Skeletal muscle cell (primary cell): ENCODE measurements around the gene SORCS2.
A peak's percentile ranks its signal among the peaks of the same experiment; 100 is the strongest.

Experiments used
- DNase-seq: peaks from one replicate; pipeline ENCODE4 v3.0.0-alpha.2; 2010; ENCODE audit warnings: low read depth
- H3K4me3 ChIP-seq: 2 replicates; pipeline ENCODE4 v1.5.1; 2011; ENCODE audit warnings: low read depth, mild to moderate bottlenecking, control low read depth, low read length, moderate library complexity

SORCS2 gene

DNA sequence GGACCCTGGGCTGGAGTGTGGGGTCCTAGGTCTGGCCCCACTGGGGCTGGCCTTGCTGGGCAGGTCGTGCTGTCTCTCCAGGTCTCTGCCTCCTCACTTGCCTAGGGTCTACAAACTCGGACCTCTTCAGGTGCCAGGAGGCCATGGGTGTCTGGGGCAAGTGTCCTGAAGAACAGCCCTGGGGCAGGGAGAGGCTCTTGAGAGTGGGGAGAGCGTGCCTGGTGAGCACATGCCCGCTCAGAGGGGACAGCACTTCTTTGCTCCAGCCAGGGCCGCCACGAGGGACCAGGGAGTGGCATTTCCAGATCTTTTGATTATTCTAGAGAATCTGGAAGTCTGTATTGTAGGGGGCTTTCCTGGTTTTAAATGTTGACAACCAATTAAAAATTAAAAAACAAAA is 63.7 kb downstream of the SORCS2 start:
- DNase-seq = no peak
- H3K4me3 ChIP-seq = no peak overlapping the region

DNA sequence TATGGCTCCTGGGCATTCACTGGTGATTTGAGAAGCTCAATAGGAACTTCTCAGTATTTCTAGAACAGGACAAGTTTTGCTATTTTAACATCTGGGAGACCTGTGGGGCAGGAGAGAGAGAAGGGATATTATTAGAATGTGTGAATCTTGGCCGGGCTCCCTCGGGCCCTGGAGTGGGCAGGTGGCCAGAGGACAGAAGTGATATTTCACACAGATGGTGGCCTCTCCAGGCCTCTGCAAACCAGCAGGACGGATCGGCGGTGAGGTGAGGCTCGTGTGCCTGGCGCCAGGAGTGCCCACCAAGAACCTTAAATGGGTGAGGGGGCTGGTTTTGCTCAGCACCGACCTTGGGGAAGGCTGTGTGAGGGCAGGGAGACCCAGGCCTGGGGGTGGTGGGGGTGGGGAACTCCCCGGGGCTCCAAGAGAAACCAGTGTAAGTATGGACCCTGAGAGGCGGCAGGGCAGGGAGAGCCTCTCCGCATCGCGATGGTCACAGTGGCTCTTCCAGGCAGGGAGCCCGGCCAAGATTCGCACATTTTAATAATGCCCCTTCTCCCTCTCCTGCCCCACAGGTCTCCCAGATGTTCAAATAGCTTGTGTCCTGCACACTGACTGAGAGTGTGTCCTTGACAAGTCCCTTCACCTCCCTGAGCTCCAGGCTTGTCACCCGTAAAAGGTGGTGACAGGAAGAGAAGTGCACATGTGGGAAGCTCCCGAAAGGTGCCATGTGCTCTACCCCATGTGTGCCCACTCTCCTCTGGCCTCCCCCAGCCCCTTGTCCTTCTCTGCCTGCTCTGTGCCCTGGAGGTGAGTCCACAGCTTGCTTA is 64.9 kb downstream of the SORCS2 start:
- DNase-seq = no peak
- no peak overlapping the region for H3K4me3 ChIP-seq

DNA sequence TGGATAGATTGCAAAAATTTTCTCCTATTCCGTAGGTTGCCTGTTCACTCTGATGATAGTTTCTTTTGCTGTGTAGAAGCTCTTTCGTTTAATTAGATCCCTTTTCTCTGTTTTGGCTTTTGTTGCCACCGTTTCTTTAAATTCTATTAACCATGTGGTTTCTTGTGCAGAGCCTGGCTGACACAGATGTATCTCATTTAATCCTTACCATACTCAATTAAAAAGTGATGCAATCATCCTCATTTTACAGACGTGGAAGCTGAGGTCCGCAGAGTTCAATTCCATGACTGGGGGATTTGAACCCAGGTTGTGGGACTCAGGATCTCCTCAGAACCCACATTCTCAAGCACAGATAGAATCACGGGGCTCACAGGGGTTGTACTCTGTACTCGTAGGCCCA is 66.7 kb downstream of the SORCS2 start:
- DNase-seq = no peak
- H3K4me3 ChIP-seq = no peak overlapping the region

DNA sequence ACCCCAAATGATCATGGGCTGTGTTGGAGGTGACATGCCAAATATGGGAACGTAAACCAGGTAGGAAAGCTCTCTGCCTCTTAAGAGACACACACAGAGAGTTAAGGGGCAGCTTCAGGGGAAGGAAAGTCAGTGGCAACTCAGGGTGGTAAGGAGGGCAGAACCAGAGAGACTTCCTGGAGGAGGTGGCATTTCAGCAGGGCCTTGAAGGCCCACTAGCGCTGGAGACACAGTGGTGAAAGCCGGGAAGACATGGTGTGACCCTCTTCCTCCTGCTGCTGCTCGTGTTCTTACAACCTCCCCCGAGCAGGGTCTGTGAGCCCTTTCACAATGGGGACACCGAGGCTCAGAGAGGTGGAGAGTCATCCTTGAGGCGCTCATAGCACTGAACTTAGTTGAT is 68.2 kb downstream of the SORCS2 start:
- no peak overlapping the region for H3K4me3 ChIP-seq
- DNase-seq = no peak

DNA sequence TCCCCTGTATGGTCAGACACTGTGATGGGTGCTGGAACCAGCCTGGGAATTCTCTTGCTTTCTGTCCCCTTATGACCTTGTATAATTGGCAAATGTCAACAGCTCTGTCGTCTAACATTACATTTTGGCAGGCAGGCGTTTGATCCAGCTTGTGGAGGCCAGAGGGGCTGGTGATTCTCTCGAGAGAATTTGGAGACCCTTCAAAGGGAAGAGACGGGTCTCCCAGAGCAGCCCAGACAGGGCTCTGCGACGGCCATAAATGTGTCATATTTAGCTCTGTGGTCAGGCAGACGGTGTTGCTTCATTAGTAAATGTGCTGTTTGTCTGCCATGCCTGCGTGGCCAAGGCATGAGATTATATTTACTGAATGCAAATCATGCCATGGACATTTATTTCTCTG is 68.7 kb downstream of the SORCS2 start:
- no peak overlapping the region for H3K4me3 ChIP-seq
- no peak for DNase-seq

DNA sequence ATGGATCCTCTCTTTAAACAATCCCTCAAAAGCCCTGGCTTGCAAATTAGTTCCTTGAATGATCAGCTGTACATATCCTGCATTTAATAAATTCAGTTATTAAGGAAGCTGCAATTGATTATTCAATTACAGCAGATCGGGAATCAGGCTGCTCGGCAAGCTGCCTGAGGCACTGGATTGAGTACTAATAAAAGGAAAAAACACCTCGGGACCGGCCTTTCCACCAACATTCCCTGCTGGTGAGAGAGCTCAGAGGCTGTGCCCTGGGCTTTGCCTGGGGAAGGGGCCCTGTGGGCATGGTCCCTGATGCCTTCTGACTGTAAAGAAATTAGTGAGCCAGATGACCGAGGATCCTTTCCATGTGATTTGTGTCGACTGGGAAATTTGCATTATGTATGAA is 69.2 kb downstream of the SORCS2 start:
- H3K4me3 ChIP-seq = no peak overlapping the region
- no peak for DNase-seq

DNA sequence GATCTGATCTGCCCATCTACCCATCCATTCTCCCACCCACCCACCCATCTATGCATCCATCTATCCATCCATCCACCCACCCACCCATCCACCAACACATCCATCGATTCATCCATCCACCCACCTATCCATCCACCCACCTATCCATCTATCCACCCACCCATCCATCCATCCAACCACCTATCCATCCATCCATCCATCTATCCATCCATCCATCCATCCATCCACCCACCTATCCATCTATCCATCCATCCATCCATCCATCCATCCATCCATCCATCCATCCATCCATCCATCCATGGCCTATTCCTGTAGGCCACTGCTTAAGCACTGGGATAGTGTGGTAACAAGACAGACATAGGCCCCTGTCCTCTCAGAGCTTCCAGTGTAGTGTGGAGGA is 69.8 kb downstream of the SORCS2 start:
- DNase-seq = no peak
- no peak overlapping the region for H3K4me3 ChIP-seq

DNA sequence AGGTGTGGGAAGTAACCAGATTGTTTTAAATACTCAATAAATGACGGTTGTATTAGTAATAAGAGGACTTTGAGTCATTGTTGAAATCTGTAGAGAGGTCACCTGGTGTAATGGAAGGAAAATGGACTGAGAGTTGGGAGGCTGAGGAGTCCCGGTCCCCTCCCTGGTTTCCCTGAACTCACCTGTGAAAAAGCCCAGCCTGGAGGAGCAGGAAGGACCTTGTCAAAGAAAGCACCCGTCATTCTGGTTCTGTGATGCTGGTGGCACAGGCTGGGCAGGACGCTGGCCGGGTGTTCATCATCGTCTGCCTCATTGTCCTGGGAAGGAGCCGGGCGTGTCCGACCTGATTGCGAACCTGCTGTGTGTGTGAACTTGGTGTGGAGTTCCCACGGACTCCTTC is 70.8 kb downstream of the SORCS2 start:
- H3K4me3 ChIP-seq = no peak overlapping the region
- DNase-seq = no peak

DNA sequence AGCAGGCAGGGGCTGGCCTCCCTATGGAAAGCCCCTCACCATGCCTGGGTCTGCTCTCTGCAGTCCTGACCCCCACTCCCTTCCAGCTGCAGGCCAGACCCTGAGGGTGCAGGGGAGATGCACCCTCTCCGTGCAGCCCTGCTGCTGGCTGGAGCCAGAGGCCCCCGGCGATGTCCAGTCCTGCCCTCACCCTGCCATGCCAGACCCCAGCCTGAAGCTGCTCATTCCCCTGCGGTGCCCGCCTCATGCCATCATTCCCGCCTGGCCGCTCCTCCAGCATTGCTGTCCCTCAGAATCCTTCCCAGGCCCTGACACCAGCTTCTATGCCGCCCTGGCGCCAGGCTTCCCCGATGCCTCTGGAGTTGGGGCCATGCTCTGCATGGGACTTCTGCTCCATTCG is 72.4 kb downstream of the SORCS2 start:
- no peak overlapping the region for H3K4me3 ChIP-seq
- DNase-seq = no peak

DNA sequence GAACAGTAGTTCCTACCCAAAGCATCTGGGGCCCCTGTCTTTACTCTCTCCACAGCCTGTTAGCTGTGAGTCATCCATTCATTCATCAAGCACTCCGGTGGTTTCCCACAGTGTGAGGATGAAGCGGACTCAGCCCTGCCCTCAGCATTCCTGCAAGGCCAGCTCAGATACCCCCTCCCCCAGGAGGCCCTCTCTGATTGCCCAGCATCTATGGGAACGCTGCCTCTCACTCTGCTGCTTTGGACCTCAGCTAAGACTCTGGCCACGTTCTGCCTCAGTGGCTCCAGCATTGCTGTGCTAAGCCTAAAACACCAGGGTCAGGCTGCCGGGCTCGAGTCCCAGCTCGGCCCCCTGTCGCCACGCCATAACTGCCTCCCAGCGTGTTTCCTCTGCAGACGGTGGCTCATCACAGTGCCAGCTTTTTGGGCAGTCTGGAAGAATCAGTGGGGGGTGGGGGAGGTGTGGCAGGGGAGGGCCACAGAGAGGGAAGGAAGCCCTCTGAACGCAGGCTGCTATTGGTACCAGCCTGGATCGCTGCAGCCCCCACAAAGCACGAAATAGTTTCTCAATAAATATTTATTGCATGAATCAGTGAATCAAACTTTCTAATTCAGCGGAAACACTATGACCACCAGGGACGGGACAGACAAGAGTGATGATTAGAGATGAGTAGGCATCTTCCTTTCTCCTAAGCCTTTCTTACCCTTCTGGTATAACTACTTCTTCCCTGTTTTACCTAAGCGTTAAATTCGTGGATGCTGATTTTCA is 74.4 kb downstream of the SORCS2 start:
- peak; percentile 60 for DNase-seq
- H3K4me3 ChIP-seq = no peak overlapping the region

DNA sequence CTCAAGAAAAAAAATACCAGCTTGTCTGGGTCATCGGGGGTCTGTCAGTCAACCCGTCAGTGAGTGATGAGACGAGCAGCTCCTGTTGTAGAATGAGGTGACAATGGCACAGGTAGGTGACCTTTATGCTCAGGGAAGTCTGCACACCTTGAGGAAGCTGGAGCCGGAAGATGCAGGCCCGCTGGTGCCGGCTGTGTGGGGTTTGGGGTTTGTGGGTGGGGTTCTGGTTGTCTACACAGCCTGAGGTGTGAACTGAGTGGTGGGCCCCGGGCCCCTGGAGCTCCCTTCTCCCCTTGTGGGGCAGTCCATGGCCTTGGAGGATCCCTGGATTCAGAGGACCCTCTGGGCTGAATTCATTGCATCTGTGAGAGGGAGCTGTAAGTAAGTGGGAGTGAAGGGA is 75.5 kb downstream of the SORCS2 start:
- DNase-seq = no peak

DNA sequence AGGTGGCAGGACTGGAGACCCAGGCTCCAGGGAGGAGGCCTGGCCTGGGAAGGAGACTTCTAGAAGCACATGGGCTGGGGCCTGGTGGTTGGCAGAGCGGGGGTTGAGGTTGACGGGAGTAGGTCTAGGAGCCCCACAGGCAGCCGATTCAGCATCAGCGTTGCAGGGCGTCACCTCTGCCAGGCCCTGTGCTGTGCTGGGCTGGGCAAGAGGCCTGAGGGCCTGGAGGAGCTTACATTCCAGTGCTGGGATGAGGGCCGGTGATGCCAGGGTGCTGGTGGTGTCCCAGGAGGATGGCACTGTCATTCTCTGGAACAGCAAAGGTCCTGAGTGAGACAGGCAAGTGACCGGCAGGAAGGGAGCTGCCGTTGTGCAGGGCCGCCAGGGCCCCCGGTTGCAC is 76.6 kb downstream of the SORCS2 start:
- no peak for DNase-seq
- H3K4me3 ChIP-seq = no peak overlapping the region

More for the DNA sequence above, 75.5 kb downstream of the SORCS2 start:
- no peak overlapping the region for H3K4me3 ChIP-seq

DNA sequence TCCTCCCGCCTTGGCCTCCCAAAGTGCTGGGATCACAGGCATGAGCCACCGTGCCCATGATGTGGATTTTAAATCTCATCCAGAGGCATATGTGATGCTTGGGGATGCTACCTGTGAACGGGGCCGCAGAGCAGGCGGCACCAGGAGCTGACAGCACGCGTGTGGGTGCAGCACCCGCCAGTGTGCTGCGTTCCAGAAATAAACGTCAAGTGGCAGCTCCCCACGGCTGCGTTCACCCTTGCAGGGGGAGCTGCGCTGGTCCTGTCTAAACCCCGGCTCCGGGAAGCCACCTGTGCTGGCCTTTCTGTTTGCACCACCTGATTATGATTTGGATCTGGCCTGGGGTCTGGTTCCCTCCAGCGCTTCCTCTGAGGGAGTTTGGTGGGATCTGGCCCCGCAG is 77.8 kb downstream of the SORCS2 start:
- DNase-seq = no peak
- no peak overlapping the region for H3K4me3 ChIP-seq

DNA sequence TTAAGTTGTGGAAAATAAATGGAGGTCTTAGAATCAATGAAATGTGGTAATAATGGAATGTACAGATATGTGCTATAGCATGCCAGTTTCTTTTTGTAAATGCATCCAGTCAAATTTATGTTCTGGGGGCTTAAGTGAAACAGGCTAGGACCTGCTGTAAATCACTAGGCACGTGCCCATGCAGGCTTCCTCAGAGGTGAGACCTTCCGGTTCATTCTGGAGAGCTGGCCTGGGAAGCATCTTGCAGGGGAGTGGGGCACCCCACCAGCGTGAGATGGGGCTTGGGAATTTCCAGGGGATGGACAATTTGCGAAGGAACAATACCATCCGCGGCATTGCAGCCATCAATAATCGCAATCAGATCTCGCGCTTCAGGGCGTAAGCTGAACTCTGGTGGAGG is 80.1 kb downstream of the SORCS2 start:
- H3K4me3 ChIP-seq = no peak overlapping the region
- DNase-seq = no peak

DNA sequence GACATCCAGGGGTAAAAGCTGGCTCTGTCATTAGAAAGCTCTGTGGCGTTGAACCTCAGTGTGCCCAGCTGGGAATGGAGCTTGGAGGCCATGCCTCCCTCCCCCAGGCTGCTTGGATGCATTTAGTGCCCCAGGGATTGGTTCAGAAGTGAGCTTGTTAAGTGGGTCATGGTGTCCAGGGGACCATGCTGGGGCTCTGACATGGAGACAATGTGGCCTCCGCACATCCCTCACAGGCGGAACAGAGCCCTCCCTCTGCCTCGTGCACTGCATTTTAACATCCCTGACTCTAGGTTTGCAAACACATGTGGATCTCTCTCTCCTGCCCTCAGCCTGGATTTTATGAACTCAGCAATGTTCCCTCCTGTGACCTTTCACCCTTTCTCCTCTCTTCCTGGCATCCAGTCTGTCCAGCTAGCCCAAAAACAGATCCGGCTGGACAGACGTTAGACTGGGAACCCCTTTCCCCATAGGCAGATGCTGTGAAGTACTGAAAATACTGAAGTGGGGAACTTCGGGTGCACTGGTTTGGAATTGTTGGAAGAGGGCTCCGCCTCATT is 81.5 kb downstream of the SORCS2 start:
- no peak for DNase-seq
- no peak overlapping the region for H3K4me3 ChIP-seq

DNA sequence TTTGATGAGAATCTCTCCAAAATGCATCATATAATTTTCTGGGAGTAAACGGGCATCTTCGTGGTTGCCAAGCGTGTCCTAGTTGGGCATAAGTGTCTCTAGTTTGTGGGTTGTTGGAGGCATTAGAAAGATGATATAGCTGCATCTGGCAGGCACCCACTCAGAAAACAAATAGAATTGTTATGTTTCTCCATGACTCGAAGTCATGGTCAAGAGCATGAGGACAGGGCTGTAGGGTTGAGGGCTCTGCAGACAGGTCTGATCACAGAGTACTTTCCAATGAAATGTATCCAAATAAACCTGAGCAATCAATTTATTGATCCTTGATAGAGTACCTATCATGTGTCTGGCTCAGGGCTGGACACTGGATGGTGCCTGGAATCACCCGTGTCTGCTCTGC is 82.7 kb downstream of the SORCS2 start:
- DNase-seq = no peak
- no peak overlapping the region for H3K4me3 ChIP-seq

DNA sequence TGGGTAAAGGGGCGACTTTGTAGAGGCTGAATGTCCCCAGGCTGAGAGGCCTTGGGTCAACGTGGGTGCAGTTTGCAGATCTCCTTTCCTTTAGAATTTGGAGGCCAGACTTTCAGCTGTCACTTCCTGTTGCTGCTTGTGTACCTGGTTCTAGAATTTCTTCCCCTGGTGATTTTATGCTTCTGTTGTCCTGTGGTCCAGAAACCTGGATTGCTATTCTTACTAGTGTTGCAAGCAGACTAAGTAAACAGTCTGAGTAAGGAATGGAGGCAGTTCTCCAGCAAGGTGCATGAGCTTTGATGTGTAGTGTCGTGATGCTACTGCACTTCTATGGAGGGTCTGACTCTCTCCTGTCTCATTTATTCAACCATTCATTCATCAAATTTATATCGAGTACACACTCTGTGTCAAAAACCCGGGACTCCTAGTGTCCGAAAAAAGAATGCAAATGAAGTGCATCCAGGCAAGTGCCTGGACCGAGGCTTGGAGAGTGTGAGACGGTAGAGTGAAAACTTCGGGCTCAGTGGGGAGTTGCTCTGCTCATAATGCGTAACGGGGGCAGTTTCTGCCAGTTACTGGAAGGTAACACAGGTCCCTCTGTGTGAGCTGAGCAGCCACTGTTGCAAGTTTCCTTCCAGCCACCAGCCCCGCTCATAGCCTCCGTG is 83.3 kb downstream of the SORCS2 start:
- no peak overlapping the region for H3K4me3 ChIP-seq
- no peak for DNase-seq

DNA sequence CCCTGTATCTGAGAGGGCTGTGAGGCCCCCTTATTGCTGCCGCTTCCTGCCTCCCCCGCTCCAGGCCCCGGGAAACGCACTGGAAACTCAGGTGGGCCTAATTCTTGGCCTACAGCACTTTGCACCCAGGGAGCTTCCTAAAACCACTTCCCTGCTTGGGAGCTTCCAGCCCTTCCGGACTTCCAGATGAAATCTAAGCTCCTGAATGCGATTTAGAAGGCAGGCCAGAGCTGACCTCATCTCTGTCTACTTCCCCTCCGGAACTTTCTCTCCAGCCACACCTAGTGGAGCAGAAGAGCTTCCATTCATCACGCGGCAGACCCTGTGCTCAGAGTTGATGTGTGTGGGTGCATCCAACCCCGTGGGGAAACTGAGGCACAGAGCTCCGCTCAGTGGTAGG is 84.2 kb downstream of the SORCS2 start:
- no peak overlapping the region for H3K4me3 ChIP-seq

DNA sequence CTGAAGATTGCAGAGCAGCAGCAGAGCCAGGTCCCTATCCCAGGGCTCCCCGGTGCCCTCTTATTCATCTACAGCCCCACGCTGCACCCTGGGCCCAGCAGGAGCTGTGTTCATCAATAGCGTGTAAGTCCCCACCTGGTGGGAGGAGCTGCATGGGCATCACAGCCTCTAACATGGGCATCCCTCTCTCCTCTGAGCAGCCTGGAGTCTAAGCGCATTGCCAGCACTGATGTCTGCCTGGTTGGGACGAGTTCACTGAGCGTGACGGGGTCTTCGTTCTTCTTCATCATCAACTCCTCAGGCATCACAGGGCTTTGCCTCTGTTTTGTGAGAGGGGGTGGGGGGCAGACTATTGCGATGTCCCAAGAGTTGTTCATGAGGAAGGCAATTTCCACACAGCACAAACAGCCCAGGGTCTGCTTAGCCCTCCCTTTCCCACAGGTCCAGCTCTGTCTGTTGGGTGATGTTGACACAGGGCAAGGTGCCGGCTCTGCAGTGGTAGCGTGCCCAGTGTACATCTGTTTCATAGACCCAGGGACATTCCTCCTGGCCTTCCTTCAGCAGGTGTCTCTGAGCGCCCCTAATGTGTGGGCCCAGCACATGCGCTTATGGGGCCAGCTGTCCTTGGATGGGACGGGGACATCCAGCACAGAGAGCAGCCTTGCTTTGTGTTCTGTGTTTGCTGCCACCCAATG is 85.9 kb downstream of the SORCS2 start:
- no peak for DNase-seq
- H3K4me3 ChIP-seq = no peak overlapping the region

More for the DNA sequence above, 84.2 kb downstream of the SORCS2 start:
- no peak for DNase-seq

DNA sequence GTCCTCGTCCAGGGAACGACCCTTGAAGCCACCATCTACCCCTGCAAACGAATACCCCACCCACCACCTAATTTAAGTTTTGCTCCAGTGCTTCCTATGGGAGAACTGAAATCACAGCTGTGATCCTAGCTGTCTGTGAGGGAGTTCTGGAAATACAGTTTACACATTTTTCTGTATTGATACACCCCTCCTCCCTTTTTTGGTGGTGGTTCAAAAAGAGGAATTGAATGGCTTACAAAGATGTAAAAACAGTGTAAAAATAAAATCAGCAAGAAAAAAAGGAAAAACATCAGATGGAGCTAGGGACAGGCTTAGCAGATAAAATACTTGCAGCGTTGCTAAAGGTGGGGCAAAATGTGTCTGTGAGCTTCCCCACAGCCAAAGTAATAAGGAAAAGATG is 86.6 kb downstream of the SORCS2 start:
- no peak overlapping the region for H3K4me3 ChIP-seq
- DNase-seq = no peak
